Glomerular visceral epithelial cell (primary cell): ENCODE results near the gene ATP6V1F.
A peak's percentile ranks its signal among the peaks of the same experiment; 100 is the strongest.
"Not testable (repeated sequence)": the region's sequence is repeated elsewhere in the genome, so short reads cannot be mapped to it uniquely, and the experiment has no call there.

Experiments used
- DNase-seq: peaks from one replicate; pipeline ENCODE4 v3.0.0-alpha.2; 2016; ENCODE audit errors: extremely low spot score

ATP6V1F gene

GRCh38 chr7:128900237-128900636, 37.6 kb downstream of the ATP6V1F start:
- no peak for DNase-seq

- DNase-seq, result no peak
Observed at GRCh38 chr7:128902761-128903585, 40.3 kb downstream of the ATP6V1F start.

GRCh38 chr7:128903621-128904361, 41.1 kb downstream of the ATP6V1F start:
- DNase-seq, result no peak

- DNase-seq, result peak; percentile 51
Observed at GRCh38 chr7:128904381-128905197, 41.9 kb downstream of the ATP6V1F start.

GRCh38 chr7:128906001-128906765, 43.5 kb downstream of the ATP6V1F start:
- DNase-seq, result no peak

- no peak for DNase-seq
Observed at GRCh38 chr7:128906766-128907559, 44.3 kb downstream of the ATP6V1F start.

- no peak for DNase-seq
Observed at GRCh38 chr7:128908750-128909624, 46.3 kb downstream of the ATP6V1F start.

GRCh38 chr7:128909625-128910568, 47.2 kb downstream of the ATP6V1F start:
- DNase-seq, result peak; percentile 78

GRCh38 chr7:128910569-128910945, 47.9 kb downstream of the ATP6V1F start, which contains the start of gene KCP:
TSS of gene KCP (minus strand) at chr7:128910709. CDS start at chr7:128910676, 33 bp downstream.
- no peak for DNase-seq

GRCh38 chr7:128911423-128912031, 48.9 kb downstream of the ATP6V1F start:
- DNase-seq, result no peak

GRCh38 chr7:128912281-128912680, 49.6 kb downstream of the ATP6V1F start:
- DNase-seq, result no peak

- not testable (repeated sequence) for DNase-seq
Observed at GRCh38 chr7:128912709-128913495, 50.2 kb downstream of the ATP6V1F start.

- DNase-seq, result no peak
Observed at GRCh38 chr7:128913870-128914565, 51.4 kb downstream of the ATP6V1F start.

GRCh38 chr7:128914566-128915151, 52.0 kb downstream of the ATP6V1F start:
- DNase-seq, result no peak

- DNase-seq, result no peak
Observed at GRCh38 chr7:128915271-128915819, 52.7 kb downstream of the ATP6V1F start.
